IPS-18a (cell line): ENCODE results near the gene RSPO4.

Experiments used
- H3K27ac ChIP-seq: one replicate; pipeline ENCODE4 v1.5.1; 2013; ENCODE audit warnings: low read length
- H3K27me3 ChIP-seq: one replicate; pipeline ENCODE4 v1.6.1; 2013; ENCODE audit warnings: mild to moderate bottlenecking, low read length; ENCODE audit not compliant: control insufficient read depth, insufficient read depth
- H3K36me3 ChIP-seq: one replicate; pipeline ENCODE4 v1.6.1; 2013; ENCODE audit warnings: low read depth, low read length; ENCODE audit not compliant: control insufficient read depth
- H3K4me1 ChIP-seq: one replicate; pipeline ENCODE4 v1.6.1; 2013; ENCODE audit warnings: low read depth, low read length; ENCODE audit not compliant: control insufficient read depth
- H3K4me3 ChIP-seq: one replicate; pipeline ENCODE4 v1.5.1; 2013; ENCODE audit warnings: low read length
- H3K9ac ChIP-seq: one replicate; pipeline ENCODE4 v1.6.1; 2013; ENCODE audit warnings: mild to moderate bottlenecking, low read length, moderate library complexity
- H3K9me3 ChIP-seq: one replicate; pipeline ENCODE4 v1.6.1; 2013; ENCODE audit warnings: low read depth, low read length; ENCODE audit not compliant: control insufficient read depth

Gene RSPO4

GRCh38 chr20:951384-952169, 50.5 kb downstream of the RSPO4 start:
- no peak overlapping the region for H3K27ac ChIP-seq
- H3K27me3 ChIP-seq = no peaks in the 10 kb centered on the region
- no peaks in the 10 kb centered on the region for H3K9me3 ChIP-seq
- H3K4me3 ChIP-seq = no peak overlapping the region
- no peaks in the 10 kb centered on the region for H3K4me1 ChIP-seq
- no peaks in the 10 kb centered on the region for H3K36me3 ChIP-seq
- no peak overlapping the region for H3K9ac ChIP-seq

GRCh38 chr20:949717-950116, 52.4 kb downstream of the RSPO4 start:
- H3K36me3 ChIP-seq = no peaks in the 10 kb centered on the region
- no peak overlapping the region for H3K9ac ChIP-seq
- no peaks in the 10 kb centered on the region for H3K9me3 ChIP-seq
- H3K4me3 ChIP-seq = no peak overlapping the region
- peaks cover 6% of the 10 kb centered on the region for H3K4me1 ChIP-seq
- no peaks in the 10 kb centered on the region for H3K27me3 ChIP-seq
- H3K27ac ChIP-seq = no peak overlapping the region

GRCh38 chr20:946826-947225, 55.3 kb downstream of the RSPO4 start:
- Histone ChIP-seq H3K27me3 (no peaks in the 10 kb centered on the region), H3K4me1 (peaks cover 18% of the 10 kb centered on the region), H3K9ac (no peak overlapping the region), H3K9me3 (no peaks in the 10 kb centered on the region), H3K27ac (no peak overlapping the region), H3K36me3 (no peaks in the 10 kb centered on the region), H3K4me3 (no peak overlapping the region)

GRCh38 chr20:945841-946240, 56.3 kb downstream of the RSPO4 start:
- no peak overlapping the region for H3K4me3 ChIP-seq
- no peaks in the 10 kb centered on the region for H3K27me3 ChIP-seq
- H3K9ac ChIP-seq = no peak overlapping the region
- H3K27ac ChIP-seq = no peak overlapping the region
- H3K4me1 ChIP-seq = peaks cover 18% of the 10 kb centered on the region
- H3K36me3 ChIP-seq = no peaks in the 10 kb centered on the region
- H3K9me3 ChIP-seq = no peaks in the 10 kb centered on the region

- H3K9ac ChIP-seq = no peak overlapping the region
- no peak overlapping the region for H3K4me3 ChIP-seq
- peaks cover 18% of the 10 kb centered on the region for H3K4me1 ChIP-seq
- H3K9me3 ChIP-seq = no peaks in the 10 kb centered on the region
- no peaks in the 10 kb centered on the region for H3K36me3 ChIP-seq
- H3K27me3 ChIP-seq = no peaks in the 10 kb centered on the region
- no peak overlapping the region for H3K27ac ChIP-seq
Measured at GRCh38 chr20:944774-945410, 57.2 kb downstream of the RSPO4 start.

- H3K4me1 ChIP-seq = peaks cover 18% of the 10 kb centered on the region
- H3K9ac ChIP-seq = no peak overlapping the region
- no peaks in the 10 kb centered on the region for H3K9me3 ChIP-seq
- no peaks in the 10 kb centered on the region for H3K27me3 ChIP-seq
- H3K36me3 ChIP-seq = no peaks in the 10 kb centered on the region
- no peak overlapping the region for H3K4me3 ChIP-seq
- no peak overlapping the region for H3K27ac ChIP-seq
Measured at GRCh38 chr20:944148-944547, 58.0 kb downstream of the RSPO4 start.

- no peak overlapping the region for H3K9ac ChIP-seq
Measured at GRCh38 chr20:942611-943010, 59.5 kb downstream of the RSPO4 start.

GRCh38 chr20:940926-941325, 61.2 kb downstream of the RSPO4 start:
- no peak overlapping the region for H3K27ac ChIP-seq
- no peaks in the 10 kb centered on the region for H3K27me3 ChIP-seq
- no peaks in the 10 kb centered on the region for H3K9me3 ChIP-seq
- H3K4me3 ChIP-seq = no peak overlapping the region
- H3K4me1 ChIP-seq = peaks cover 18% of the 10 kb centered on the region
- H3K9ac ChIP-seq = no peak overlapping the region
- no peaks in the 10 kb centered on the region for H3K36me3 ChIP-seq

More at GRCh38 chr20:942611-943010, 59.5 kb downstream of the RSPO4 start:
- no peaks in the 10 kb centered on the region for H3K9me3 ChIP-seq
- no peak overlapping the region for H3K27ac ChIP-seq
- H3K27me3 ChIP-seq = no peaks in the 10 kb centered on the region
- no peak overlapping the region for H3K4me3 ChIP-seq
- H3K4me1 ChIP-seq = peaks cover 18% of the 10 kb centered on the region
- no peaks in the 10 kb centered on the region for H3K36me3 ChIP-seq

GRCh38 chr20:939606-940005, 62.5 kb downstream of the RSPO4 start:
- H3K27ac ChIP-seq = no peak overlapping the region
- H3K27me3 ChIP-seq = no peaks in the 10 kb centered on the region
- H3K36me3 ChIP-seq = no peaks in the 10 kb centered on the region
- H3K9me3 ChIP-seq = no peaks in the 10 kb centered on the region
- H3K4me3 ChIP-seq = no peak overlapping the region
- no peak overlapping the region for H3K9ac ChIP-seq
- H3K4me1 ChIP-seq = peaks cover 11% of the 10 kb centered on the region

GRCh38 chr20:934186-934840, 67.8 kb downstream of the RSPO4 start:
- no peak overlapping the region for H3K27ac ChIP-seq
- H3K9ac ChIP-seq = no peak overlapping the region
- peaks cover 24% of the 10 kb centered on the region for H3K9me3 ChIP-seq
- no peaks in the 10 kb centered on the region for H3K27me3 ChIP-seq
- H3K4me3 ChIP-seq = no peak overlapping the region
- no peaks in the 10 kb centered on the region for H3K4me1 ChIP-seq
- no peaks in the 10 kb centered on the region for H3K36me3 ChIP-seq

GRCh38 chr20:933029-933428, 69.1 kb downstream of the RSPO4 start:
- no peak overlapping the region for H3K4me3 ChIP-seq
- peaks cover 26% of the 10 kb centered on the region for H3K9me3 ChIP-seq
- no peaks in the 10 kb centered on the region for H3K36me3 ChIP-seq
- H3K27me3 ChIP-seq = no peaks in the 10 kb centered on the region
- no peaks in the 10 kb centered on the region for H3K4me1 ChIP-seq
- no peak overlapping the region for H3K9ac ChIP-seq
- no peak overlapping the region for H3K27ac ChIP-seq
